ENCODE results near the gene AKT3.
A peak's percentile ranks its signal among the peaks of the same experiment; 100 is the strongest.
"Not testable (repeated sequence)": the region's sequence is repeated elsewhere in the genome, so short reads cannot be mapped to it uniquely, and the experiment has no call there.

AKT3 gene

DNA sequence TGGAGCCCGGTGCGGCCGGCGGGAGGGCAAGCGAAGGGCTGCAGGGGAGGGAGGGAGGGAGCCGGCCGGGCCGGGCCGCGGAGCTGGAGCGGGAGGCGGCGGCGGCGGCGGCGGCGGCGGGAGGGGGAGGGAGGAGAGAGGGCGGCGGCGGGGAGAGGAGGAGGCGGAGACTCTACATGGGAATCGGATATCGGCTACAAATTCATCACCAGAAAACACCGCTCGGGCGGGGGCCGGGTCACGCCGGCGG is at the start of gene AKT3:
Gene AKT3, minus strand, starts transcription at position 42 of the 250 bp plus-strand sequence. CDS start 7,073 bp downstream, outside the sequence.
- DNase-seq, result peak; percentile 67 to 85

DNA sequence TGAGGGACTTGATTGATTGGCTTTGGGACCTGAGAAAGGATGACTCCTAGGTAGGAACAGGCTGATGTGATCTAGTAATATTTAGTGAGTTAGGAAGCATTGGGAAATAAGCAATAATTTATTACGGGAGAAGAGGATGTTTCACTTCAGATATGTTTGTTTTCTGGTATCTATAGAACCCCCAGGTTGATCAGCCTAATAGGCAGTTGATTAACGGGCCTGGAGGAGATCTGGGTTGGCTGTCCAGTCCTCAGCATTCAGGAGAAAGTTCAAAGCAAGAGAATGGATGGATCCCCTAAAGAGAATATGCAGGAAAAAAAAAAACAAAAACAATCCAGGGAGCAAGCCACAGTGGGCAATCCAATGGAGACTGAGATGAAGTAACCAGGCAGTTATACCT is 48.2 kb upstream of the AKT3 start:
- DNase-seq, result no peak

DNA sequence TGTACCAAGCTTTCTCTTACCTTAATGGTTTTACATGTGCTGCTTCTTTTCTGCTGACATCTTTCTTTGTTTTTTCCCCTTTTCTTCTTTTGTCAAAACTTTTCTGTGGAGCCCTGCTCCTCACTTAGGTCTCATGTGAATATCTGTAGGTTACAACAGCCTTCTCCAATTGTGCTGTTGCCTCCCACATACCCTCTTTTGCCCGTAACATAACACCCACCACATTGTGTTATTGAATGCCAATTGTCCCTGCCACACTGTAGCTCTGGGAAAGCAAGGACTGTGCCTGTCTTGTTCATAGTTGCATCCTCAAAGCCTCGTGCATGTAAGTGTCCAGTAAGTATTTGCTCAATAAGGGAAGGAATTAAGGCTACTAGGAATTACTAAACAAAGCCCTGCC is 46.3 kb upstream of the AKT3 start:
- DNase-seq, result no peak

DNA sequence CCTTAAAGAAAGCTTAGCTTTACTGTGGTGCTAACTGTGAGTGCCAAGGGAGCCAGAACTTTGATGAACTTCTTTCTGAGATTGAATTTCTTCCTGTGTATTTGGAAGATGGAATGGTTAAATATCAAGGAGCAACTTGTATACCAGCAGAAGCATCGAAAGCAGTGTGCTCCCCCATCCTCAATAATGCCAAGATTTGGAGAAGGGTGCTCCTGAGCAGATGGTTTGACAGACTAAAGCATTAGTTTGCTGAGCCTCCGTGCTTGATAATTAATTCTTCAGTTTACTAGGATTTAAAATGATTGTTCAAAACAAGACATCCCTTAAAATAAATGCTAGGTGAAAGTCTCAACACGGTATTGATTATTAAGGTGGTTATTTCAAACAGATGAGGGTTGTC is 42.4 kb upstream of the AKT3 start:
- no peak for DNase-seq

DNA sequence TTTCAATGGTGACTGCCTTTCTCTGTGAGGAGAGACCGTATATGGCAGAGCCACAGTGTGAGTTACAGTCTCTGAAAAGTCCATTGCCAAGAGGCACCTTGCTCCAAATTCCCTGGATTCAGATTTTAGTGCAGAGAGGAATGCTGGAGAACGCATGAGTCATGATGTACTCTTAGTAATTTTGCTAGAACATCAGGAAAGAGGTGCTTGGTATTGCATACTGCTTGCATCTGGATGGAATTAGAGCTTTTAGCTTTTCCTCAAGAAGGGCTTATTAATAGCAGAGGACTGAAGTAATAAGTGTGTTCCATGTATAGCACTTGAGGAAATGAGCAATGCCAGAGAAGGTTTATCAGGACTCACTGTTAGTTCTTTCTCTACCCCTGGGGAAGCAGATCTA is 40.5 kb upstream of the AKT3 start:
- DNase-seq, result no peak

DNA sequence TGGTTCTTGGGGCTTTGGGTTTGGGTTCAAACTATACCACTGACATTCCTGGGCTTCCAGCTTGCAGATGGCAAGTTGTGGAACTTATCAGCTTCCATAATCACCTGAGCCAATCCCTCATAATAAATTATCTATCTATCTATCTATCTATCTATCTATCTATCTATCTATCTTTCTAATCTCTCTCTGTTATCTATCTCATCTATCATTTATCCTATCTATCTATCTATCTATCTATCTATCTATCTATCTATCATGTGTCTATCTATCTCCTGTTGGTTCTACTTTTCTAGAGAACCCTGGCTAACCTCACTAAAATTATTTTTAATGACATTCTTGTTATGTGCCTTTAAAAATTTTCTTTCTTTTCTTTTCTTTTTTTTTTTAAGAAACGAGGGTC is 35.8 kb upstream of the AKT3 start:
- no peak for DNase-seq

DNA sequence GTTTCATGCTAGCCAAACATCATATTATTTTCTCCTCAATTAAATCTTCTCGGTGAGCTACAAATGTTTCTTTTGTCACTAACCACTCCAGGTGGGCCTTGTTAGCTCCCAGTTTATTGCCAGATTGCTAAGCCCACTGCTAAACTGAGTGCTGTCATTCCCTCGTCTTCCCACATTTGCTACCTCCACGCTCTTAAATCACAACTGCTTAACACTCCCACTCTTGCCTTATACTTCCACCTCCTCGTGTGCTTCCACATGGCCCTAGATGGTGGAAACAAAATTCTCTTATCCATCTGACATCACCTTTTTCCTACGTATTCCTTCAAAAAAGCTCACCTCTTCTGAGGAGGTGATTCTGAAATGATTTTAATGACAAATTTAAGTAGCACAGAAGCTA is 34.6 kb upstream of the AKT3 start:
- DNase-seq, result no peak

DNA sequence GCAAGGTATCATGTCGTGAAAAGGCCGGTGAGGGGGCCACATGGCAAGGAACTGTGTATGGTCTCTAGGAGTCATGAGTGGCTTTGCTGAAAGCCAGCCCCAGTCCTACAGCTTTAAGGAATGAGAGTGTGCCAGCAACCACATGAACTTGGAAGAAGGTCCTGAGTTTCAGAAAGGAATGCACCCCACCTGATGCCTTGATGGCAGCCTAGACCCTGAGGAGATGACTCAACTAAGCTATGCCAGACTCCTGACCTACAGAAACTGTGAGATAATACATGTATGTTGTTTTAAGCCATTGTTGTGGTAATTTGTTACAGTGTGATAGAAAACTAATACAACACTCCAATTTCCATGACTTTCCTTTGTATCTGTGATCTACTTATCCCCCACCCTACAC is 33.5 kb upstream of the AKT3 start:
- no peak for DNase-seq

DNA sequence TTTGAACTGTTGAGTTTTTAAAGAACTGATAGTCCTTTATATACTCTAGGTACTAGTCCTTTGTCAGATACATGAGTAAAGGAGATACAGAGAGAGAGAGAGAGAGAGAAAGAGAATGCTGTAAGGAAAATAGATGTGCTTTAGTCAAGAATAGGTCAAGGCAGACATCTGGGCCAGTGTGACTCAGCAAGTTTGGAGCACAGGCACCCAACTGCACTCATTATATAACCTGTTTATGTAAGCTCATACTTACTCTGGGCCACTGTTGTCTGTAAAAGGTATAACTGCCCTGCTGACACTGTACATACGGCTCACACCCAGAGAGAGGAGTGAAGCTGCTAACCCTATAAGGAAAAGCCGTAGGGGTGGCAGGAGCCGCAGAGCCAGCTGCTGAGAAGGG is 32.2 kb upstream of the AKT3 start:
- no peak for DNase-seq

DNA sequence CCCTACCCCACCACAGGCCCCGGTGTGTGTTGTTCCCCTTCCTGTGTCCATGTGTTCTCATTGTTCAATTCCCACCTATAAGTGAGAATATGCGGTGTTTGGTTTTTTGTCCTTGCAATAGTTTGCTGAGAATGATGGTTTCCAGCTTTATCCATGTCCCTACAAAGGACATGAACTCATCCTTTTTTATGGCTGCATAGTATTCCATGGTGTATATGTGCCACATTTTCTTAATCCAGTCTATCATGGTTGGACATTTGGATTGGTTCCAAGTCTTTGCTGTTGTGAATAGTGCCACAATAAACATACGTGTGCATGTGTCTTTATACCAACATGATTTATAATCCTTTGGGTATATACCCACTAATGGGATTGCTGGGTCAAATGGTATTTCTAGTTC is 27.0 kb upstream of the AKT3 start:
- DNase-seq, result not testable (repeated sequence)

DNA sequence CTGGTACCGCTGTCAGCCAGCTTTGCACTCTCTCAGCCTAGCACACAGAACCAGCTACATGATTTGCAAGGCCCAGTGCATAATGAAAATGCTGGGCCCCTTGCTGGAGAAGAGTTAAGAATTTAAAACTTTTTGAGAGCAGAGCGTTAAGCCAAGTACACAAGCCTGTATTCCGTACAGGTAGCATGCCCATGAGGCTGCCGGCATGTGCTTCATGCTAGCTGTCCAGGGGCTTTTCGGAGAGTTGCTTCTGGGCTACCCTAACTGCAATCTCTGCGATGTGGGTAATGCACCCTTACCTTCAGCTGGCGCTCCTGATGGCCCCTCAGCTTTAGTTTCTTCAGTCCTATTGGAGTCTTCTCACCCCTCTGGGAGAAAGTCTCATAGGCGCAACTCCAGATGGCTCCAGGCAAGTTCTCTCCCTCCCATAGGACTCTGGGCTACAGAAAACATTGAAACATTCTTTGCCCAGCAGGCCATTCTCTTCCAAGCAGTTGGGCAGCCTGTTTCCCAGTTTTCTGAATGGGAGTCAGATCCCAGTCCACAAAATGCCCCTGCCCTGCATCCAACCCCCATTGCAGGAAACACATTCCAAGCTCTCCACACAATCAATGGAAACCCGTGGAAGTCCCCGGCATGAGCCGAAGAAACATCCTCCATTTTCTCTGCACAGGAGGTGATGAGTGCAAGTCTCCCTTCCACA is 5.7 kb upstream of the AKT3 start:
- no peak for DNase-seq

DNA sequence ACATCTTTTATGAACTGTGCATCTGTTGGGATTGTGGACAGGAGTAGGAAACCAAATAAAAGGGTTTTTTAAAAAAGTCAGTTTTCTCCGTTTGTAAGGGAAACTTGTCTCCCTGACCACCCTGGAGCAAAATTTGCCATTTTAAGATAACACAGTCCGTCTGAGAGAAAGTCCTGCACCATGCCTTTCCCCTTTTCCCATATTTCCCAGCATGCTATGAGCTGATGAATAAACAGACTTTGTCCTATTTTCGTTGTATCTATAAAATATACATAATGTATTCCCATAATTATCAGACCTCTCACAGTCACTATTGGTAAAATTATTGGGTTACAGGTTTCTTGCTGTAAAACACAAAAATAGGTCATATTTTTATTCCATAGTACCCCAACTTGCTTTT is 1.7 kb upstream of the AKT3 start:
- DNase-seq, result no peak

DNA sequence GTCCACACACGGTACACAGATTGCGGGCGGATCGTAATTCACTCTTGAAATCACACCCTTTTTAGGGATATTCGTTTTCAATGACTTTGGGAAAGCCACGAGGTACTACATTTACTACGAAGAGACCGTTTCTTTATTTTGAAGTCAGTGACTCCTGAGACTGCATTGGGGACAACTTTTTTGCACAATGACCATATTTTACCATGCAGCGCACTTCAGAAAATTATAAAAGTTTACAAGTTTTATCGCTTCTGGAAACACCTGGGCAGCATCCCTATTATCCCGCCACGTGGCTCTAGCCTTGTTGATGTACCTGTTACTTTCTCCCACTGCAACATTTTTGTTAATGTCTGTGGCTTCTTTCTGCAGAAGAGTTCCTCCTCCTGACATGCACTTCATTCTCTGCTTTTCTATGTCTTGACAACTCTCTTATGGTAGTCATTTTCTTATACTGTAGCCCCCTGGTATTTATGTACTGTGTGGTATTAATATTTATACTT is 1.3 kb upstream of the AKT3 start:
- peak in 1 of 2 donors; percentile 35 for DNase-seq

DNA sequence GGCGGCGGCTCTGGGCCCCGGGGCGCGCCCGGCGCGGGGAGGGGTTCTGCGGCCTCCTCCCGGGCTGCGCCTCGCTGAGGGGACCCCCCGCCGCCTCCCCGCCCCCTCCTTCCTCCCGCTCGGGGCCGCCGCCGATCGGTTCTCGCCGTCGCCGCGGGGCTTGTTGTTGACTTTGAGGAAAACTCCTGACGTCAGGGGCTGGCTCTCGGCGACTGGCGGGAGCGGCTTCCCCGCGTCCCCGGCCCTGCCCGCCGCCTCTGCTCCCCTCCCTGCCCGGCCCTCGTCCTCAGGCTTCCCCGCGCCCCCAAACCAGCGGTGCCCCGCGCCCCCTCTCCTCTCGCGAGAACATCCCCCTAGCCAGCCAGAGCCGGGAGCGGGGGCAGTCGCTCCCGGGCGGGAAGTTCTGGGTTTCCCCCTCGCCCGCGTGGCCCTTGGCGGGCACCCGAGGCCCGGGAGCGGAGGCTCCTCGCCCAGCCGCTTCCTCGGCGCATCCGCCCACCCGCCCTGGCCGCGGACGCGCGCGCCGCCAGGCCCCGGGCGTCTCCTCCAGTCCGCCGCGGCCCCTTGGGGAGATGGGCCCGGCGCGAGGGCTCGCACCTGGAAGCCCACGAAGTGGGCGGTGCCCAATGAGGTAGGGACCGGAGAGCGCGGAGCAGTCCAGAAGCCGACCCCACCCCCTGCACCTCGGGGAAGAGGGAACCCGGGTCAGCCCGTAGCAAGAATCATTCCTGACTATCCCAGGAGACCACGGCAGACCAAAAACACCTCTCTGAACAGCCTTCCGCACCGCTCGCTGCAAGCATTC is 611 bp upstream of the AKT3 start:
- DNase-seq, result peak; percentile 66 to 85

DNA sequence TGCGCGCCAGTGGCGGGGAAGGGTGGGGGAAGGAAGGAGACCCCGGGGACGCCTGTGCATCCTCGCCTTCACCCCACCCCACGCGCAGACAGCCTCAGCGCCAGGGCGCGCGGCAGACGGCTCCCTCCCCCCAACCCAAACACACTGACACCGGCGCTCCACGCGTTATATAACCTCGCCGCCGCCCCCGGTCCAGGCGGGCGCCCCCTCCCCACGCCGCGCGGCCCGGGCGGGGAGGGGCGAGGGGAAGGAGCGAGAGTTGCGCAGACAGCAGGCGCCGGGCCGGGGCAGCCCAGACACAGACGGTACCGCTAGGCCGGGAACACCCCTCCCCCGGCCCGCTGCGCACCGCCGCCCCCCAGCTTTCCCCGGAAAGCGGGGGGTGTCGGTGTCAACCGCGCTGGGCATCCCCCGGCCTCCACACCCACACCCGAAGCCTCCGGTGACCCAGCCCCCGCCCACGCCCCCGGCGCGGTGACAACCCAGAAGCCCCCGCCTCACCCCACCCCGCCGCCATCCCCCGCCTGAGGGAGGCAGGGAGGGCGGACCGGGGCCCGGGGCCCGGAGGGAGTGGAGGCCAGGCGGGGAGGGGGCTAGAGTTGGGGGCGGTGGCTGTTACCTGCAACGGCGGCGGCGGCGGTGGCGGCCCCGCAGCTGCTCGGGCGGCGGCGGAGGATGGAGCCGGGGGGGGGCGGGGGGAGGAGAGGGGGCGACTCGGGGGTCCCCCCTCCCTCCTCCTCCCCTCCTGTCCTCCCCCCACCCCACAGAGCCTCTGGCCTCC is 432 bp downstream of the AKT3 start:
- peak; percentile 51 to 78 for DNase-seq

DNA sequence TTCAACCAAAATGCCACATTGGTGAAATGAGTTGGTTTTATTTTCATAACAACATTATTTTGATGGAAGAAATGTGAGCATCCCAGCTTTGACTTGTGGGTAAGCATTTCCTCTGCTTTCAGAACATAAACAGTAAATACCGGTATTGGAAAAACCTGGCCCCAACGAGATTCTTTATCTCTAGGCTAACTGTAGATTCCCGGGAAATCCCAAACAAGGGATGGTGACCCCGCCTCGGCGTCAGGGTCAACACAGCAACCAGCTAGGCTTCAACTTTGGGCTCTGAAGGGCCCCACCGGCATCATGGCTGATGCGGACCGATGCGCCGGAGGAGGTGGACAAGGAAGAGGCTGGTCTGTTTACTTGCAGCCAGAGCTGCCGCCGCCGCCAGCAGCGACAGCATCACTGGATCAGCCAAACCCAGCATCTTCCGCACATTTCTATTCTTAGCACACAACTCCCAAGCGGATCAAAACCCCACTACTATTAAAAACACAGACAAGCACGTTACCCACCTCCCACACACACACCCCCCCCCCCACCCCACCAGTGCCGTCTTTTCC is 1.1 kb downstream of the AKT3 start:
- peak; percentile 72 to 78 for DNase-seq

DNA sequence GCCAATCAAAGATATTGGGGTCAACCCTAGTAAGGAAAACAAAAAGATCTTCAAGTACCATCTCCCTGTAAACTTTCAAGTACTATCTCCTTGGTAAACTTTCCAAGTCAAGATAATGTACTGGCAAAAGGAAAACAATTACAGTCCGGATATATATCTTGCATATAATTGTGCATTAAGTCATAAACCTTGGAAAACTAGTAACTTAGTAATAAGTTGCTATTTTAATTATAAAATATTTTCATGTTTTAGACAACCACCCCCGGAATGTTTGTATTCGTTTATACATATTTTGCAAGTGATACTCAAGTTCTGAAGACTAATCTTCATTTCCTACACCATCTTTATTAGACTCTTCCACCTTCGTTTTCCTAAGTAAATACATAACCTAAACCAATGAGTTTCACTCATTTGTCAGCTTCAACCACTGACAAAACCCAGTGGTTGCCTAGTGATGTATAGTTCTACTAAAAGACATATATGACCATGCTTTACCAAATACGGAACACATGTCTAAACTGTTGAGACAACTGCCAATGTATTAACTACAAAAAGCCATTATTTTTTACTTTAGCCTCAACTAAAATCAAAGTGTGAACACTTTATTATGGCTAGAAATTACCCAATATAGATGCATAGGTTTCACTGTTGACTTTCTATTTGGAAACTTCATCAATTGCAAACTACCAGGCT is 1.7 kb downstream of the AKT3 start:
- no peak for DNase-seq

DNA sequence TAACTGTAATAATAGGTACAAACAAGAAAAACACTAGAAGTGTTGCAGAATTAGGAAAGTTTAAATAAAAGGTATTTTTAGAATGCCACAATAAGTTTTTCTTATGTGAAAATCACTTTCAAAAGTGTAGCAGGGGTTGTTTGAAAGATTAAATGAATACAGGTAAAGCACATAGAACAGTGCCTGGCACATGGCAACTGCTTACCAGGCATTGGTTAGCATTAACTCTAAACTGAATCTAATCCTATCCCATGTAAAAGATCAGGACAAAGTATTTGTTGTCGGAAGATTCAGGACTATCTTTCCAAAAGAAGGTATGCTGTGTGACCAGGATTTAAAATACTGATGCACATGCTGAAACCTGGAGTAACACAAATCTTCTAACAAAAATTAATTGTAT is 3.3 kb downstream of the AKT3 start:
- no peak for DNase-seq

DNA sequence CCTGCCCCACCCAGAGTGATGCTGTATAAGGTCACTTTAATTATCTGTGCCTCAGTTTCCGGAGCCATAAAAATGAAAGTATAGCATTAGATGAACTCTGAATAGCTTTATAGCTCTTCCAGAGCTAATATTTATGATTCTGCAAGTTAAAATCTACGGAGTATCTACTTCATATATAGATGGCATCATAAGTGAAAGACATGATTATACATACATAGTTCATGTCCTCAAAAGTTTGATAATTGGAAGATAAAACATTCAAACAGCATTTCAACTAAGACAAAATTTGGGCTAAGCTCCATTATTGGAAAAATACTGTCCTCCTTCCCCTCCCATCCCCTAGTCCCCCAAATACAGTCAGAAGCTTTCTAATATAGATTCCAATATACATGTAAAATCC is 4.2 kb downstream of the AKT3 start:
- no peak for DNase-seq

DNA sequence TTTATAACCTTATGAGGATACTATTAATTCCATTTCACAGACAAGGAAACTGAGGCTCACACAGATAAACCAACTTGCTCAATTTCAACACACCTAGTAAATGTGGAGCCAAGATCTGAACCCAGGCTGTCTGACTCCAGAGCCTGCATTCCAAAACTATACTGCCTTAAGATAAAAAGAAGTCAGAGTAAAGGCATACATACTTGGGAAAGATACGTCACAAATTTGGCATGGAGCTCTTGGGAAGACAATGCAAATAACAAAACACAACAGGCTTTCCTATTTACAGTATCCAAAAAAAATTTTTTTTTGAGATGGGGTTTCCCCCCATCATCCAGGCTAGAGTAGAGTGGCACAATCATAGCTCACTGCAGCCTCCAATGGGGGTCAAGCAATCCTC is 5.9 kb downstream of the AKT3 start:
- no peak for DNase-seq

DNA sequence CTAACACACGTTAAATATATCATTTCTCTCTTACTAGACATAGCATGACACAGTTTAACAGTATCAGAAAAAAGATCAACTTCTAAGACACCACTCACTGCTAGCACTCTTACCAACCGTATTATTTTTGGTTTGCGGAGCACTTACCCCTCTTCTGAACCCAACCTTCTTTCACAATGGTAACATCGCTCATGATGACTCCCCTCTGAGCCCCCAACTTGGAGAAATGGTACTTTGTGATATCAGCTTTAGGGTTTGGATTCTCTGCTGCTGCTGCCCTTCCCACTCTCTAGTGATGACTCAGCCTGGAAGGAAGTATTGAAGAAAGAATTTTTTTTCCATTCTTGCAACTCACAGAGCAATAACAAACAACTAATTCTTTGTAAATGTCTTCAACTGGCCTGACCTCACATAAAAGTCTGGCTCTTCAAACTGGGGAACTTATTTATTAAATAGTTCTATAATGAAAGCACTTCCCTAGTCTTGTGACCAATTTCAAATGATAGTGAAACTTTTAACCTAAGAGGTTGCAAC is 7.0 kb downstream of the AKT3 start:
- no peak for DNase-seq

DNA sequence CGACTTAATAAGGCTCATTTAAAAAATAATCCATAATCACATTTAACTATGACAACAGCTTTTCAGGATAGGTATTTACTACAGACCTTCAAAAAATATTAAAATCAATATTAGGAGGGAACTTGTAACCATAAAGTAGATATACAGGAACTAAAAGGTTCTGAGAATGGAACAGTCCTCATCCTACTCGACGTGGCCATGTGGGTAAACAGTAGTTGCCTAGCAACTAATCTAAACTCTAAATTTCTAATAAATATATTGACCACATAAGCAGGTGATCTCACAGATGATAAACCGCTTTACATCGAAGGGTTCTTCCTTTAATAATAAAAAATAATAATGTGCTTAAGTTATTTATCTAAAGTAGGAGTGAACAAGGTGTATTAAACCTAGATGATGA is 7.9 kb downstream of the AKT3 start:
- DNase-seq, result no peak

DNA sequence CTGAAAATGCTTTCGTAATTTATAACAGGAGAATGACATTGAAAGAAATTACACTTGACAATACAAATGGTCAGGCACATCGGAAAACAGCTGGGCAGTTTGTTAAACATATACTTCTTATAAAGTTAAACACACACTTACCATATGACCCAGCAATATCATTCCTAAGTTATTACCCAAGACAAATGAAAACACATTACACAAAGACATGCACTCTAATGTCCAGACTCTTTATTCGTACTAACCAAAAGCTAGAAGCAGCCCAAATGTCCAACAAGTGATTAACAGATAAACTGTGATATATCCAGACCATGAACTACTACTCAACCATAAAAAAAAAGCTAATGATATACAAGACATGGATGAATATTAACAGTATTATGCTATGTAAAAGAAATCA is 8.5 kb downstream of the AKT3 start:
- DNase-seq, result no peak
